ENCODE data around the gene MGAT2. TPM values are rescaled to one million over a fixed set of nuclear protein-coding genes. Genes with fewer than 3 reads are reported as not detected.

MGAT2 gene
- total RNA-seq, 1 donor from 2014 or later: 24.1 TPM

Other genes with a start within 250 kb of the MGAT2 start
- gene RPS29, start 34.4 kb upstream of the MGAT2 start, total RNA-seq: 1,209 TPM
- gene LRR1, start 21.9 kb upstream of the MGAT2 start, total RNA-seq: 9.0 TPM
- 153 TPM for gene RPL36AL, start 173 bp upstream of the MGAT2 start, total RNA-seq
- gene DNAAF2, start 14.4 kb downstream of the MGAT2 start, total RNA-seq: 6.8 TPM
- 1.2 TPM for gene POLE2, start 67.4 kb downstream of the MGAT2 start, total RNA-seq
- gene KLHDC1, start 72.3 kb downstream of the MGAT2 start, total RNA-seq: 7.4 TPM
- 42.4 TPM for gene KLHDC2, start 147.4 kb downstream of the MGAT2 start, total RNA-seq
- gene NEMF, start 232.0 kb downstream of the MGAT2 start, total RNA-seq: 66.1 TPM

All from lower lobe of right lung (tissue), 1 donor.